Tibial nerve (tissue), 4 donors: ENCODE results near the gene TBPL2.

Source experiments
- EP300 ChIP-seq, 2 donors: sonication (generic); formaldehyde crosslinking; IDR thresholded peaks; one replicate each; pipeline ENCODE4 v1.6.1; 2017; ENCODE audit warnings: antibody characterized with exemption in 2 of 2, mild to moderate bottlenecking in 1 of 2
- POLR2A ChIP-seq, 2 donors: fragments of 450-650 bp; IDR thresholded peaks; one replicate each; pipeline ENCODE4 v1.6.1; 2017; ENCODE audit warnings: antibody characterized with exemption in 2 of 2, mild to moderate bottlenecking in 2 of 2, moderate library complexity in 2 of 2
- TF ChIP-seq, protein P1 (sequence below), 5 experiments: fragments of 200-600 bp in 3 of 5; fragments of 450-650 bp in 2 of 5; sonication (generic) in 3 of 5; IDR thresholded peaks; one replicate each; pipeline ENCODE4 v1.5.1; 2016 to 2019; ENCODE audit warnings: antibody characterized with exemption in 5 of 5, mild to moderate bottlenecking in 3 of 5, moderate library complexity in 2 of 5

DNA sequence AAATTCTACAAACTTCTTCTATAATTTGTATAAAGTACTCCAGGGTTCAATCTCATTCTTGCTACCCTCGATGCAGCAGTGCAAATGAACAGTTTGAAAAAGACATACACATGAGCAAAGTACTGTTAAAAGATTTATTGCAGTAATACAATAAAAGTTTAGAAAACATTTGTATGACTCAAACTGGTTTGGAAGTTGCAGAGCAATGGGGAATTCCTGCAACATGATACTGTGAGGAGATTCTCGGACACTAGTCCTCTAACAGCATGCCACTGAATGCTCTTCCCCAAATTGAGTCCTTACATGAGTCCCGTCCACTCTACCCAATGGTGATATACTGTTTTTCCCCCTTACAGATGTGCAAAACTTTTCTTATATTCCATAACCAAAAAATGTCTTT lies 74.1 kb downstream of the TBPL2 start:
- TF ChIP-seq, protein P1, sequence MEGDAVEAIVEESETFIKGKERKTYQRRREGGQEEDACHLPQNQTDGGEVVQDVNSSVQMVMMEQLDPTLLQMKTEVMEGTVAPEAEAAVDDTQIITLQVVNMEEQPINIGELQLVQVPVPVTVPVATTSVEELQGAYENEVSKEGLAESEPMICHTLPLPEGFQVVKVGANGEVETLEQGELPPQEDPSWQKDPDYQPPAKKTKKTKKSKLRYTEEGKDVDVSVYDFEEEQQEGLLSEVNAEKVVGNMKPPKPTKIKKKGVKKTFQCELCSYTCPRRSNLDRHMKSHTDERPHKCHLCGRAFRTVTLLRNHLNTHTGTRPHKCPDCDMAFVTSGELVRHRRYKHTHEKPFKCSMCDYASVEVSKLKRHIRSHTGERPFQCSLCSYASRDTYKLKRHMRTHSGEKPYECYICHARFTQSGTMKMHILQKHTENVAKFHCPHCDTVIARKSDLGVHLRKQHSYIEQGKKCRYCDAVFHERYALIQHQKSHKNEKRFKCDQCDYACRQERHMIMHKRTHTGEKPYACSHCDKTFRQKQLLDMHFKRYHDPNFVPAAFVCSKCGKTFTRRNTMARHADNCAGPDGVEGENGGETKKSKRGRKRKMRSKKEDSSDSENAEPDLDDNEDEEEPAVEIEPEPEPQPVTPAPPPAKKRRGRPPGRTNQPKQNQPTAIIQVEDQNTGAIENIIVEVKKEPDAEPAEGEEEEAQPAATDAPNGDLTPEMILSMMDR (IDR thresholded peaks at IDR 0.05): no peak
- no peak for TF ChIP-seq EP300 (IDR thresholded peaks at IDR 0.05)
- no peak for TF ChIP-seq POLR2A (IDR thresholded peaks at IDR 0.05)
